Stomach (tissue), 9 donors: ENCODE results near the gene ZNF41. TPM values are rescaled to one million over a fixed set of nuclear protein-coding genes. Genes with fewer than 3 reads are reported as not detected.

Experiments used
- DNase-seq, 2 donors: peaks; one replicate each; pipeline versions ENCODE4 v3.0.0 to v3.0.0-alpha.2; 2013 to 2019
- H3K27ac ChIP-seq, 5 donors: fragments of 200-600 bp in 4 of 5; sonication (generic) in 4 of 5; one replicate each; pipeline ENCODE4 v1.5.1; 2013 to 2019; ENCODE audit warnings: mild to moderate bottlenecking in 1 of 5, moderate library complexity in 1 of 5
- H3K27me3 ChIP-seq, 3 donors: fragments of 200-600 bp; sonication (generic); one replicate each; pipeline ENCODE4 v1.5.1; 2017 to 2019; ENCODE audit warnings: mixed run types in 1 of 3
- H3K36me3 ChIP-seq, 4 donors: fragments of 200-600 bp; sonication (generic); 1 replicate in 3 of 4; 2 replicates in 1 of 4; pipeline ENCODE4 v1.5.1; 2016 to 2019
- H3K4me1 ChIP-seq, 4 donors: fragments of 200-600 bp; sonication (generic); one replicate each; pipeline ENCODE4 v1.5.1; 2016 to 2019
- H3K4me3 ChIP-seq, 4 donors: fragments of 200-600 bp; sonication (generic) in 3 of 4; one replicate each; pipeline ENCODE4 v1.5.1; 2016 to 2019; ENCODE audit warnings: mild to moderate bottlenecking in 1 of 4
- H3K9me3 ChIP-seq, 4 donors: fragments of 200-600 bp; sonication (generic); one replicate each; pipeline ENCODE4 v1.5.1; 2016 to 2019
- EP300 ChIP-seq: sonication (generic); formaldehyde crosslinking; IDR thresholded peaks from one replicate; pipeline ENCODE4 v1.6.1; 2017; ENCODE audit warnings: antibody characterized with exemption
- POLR2A ChIP-seq, 4 donors: fragments of 450-650 bp; IDR thresholded peaks; one replicate each; pipeline ENCODE4 v1.6.1; 2016; ENCODE audit warnings: antibody characterized with exemption in 4 of 4, control low read depth in 2 of 4, mild to moderate bottlenecking in 1 of 4, moderate library complexity in 1 of 4
- POLR2AphosphoS5 ChIP-seq, 3 donors: sonication (generic); formaldehyde crosslinking; IDR thresholded peaks; one replicate each; pipeline ENCODE4 v1.6.1; 2016; ENCODE audit warnings: antibody characterized with exemption in 3 of 3
- WGBS, 5 donors: extraction: QIAGEN DNeasy Blood & Tissue Kit in 3 of 5; methylation state at CpG; one replicate each; pipeline versions ENCODE4 v1.1.5 to v1.1.7; 2013 to 2018; 5-methylcytosine and 5-hydroxymethylcytosine counted together
- intact Hi-C: fragments of 100-400 bp; cut with DNase I; formaldehyde crosslinking; loops from one replicate; pipeline ENCODE4 v1.15.1; 2023; ENCODE audit warnings: low total_unique reads
- polyA plus RNA-seq, 3 donors: library from polyadenylated mRNA; stranded (reverse); fragments of 200-250 nt; gene quantifications; one replicate each; pipeline ENCODE4 v1.2.3, GENCODE V29; 2013
- total RNA-seq, 5 donors: library from RNA; depleted of rRNA; stranded (reverse); fragments of >200 nt; gene quantifications; one replicate each; pipeline versions ENCODE4 v1.1.0 to v1.2.3, GENCODE V29; 2014 to 2016
- TF ChIP-seq, protein P1 (sequence below), 7 experiments: fragments of 450-650 bp in 4 of 7; fragments of 200-600 bp in 3 of 7; sonication (generic) in 3 of 7; IDR thresholded peaks; one replicate each; pipeline ENCODE4 v1.5.1; 2016 to 2019; ENCODE audit warnings: antibody characterized with exemption in 7 of 7, control low read depth in 2 of 7, mild to moderate bottlenecking in 1 of 7
- donor health status: healthy with polysubstance abuse.
- donor health status: Bipolar disorder and iron deficiency.
- donor health status: healthy.

Gene ZNF41
- total and polyA plus RNA-seq, 8 donors: 1.2 to 13.4 (median 3.0) TPM

DNA sequence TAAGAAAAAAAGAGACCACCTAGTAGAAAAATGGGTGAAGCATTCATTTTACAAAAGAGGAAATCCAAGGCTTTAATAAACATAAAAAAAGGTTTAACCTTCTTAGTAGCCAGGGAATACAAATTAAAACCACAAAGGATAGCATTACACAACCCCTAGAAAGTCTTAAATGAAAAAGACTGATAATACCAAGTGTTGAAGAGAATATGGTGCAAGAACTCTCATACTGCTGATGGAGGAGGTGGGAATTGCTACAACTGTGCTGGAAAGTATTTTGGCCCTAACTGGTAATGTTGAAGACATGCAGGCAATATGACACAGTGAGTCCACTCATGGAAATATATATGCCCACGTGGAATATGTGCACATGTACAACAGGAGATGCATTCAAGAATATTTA is 22.5 kb downstream of the ZNF41 start:
- no peak overlapping the region for H3K4me3 ChIP-seq
- peaks cover 0 to 21% (median 10%) of the 10 kb centered on the region in 4 donors for H3K36me3 ChIP-seq
- TF ChIP-seq EP300 (no peak), POLR2AphosphoS5 (IDR thresholded peaks at IDR 0.05) (no peak), POLR2A (IDR thresholded peaks at IDR 0.05) (no peak)
- TF ChIP-seq, protein P1, sequence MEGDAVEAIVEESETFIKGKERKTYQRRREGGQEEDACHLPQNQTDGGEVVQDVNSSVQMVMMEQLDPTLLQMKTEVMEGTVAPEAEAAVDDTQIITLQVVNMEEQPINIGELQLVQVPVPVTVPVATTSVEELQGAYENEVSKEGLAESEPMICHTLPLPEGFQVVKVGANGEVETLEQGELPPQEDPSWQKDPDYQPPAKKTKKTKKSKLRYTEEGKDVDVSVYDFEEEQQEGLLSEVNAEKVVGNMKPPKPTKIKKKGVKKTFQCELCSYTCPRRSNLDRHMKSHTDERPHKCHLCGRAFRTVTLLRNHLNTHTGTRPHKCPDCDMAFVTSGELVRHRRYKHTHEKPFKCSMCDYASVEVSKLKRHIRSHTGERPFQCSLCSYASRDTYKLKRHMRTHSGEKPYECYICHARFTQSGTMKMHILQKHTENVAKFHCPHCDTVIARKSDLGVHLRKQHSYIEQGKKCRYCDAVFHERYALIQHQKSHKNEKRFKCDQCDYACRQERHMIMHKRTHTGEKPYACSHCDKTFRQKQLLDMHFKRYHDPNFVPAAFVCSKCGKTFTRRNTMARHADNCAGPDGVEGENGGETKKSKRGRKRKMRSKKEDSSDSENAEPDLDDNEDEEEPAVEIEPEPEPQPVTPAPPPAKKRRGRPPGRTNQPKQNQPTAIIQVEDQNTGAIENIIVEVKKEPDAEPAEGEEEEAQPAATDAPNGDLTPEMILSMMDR (IDR thresholded peaks at IDR 0.05): no peak
- no peak for DNase-seq
- no peaks in the 10 kb centered on the region for H3K4me1 ChIP-seq
- 44 to 97% (median 55%) methylated on average over 1 of the region's 1 CpG for WGBS, 5 donors
- intact Hi-C loops: no loop called here
- no peaks in the 10 kb centered on the region for H3K27me3 ChIP-seq
- peaks cover 0 to 21% (median 6%) of the 10 kb centered on the region in 4 donors for H3K9me3 ChIP-seq
- H3K27ac ChIP-seq: no peak overlapping the region

DNA sequence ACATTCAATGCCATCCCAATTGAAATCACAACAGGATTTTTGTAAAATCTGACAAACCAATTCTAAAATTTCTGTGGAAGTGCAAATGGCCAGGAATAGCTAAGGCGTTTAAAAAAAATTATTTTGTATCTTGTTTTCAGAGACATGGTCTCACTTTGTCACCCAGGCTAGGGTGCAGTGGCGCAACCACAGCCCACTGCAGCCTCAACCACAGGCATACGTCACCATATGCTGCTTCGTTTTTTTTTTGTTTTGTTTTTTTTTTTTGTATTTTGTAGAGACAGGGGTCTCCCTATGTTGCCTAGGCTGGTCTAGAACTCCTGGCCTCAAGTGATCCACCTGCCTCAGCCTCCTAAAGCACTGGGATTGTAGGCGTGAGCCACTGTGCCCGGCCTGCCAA is 24.5 kb downstream of the ZNF41 start:
- Histone ChIP-seq H3K27ac (no peak overlapping the region), H3K36me3 (peaks cover 0 to 40% (median 30%) of the 10 kb centered on the region in 4 donors), H3K4me3 (no peak overlapping the region), H3K27me3 (no peaks in the 10 kb centered on the region), H3K9me3 (peaks cover 0 to 21% (median 6%) of the 10 kb centered on the region in 4 donors), H3K4me1 (no peaks in the 10 kb centered on the region)
- DNase-seq: no peak
- intact Hi-C loops: no loop called here
- WGBS, 5 donors: 78 to 93% (median 91%) methylated on average over 6 of the region's 6 CpGs
- TF ChIP-seq POLR2A (IDR thresholded peaks at IDR 0.05) (no peak), EP300 (no peak), POLR2AphosphoS5 (IDR thresholded peaks at IDR 0.05) (no peak)
- TF ChIP-seq, protein P1 (IDR thresholded peaks at IDR 0.05): no peak

DNA sequence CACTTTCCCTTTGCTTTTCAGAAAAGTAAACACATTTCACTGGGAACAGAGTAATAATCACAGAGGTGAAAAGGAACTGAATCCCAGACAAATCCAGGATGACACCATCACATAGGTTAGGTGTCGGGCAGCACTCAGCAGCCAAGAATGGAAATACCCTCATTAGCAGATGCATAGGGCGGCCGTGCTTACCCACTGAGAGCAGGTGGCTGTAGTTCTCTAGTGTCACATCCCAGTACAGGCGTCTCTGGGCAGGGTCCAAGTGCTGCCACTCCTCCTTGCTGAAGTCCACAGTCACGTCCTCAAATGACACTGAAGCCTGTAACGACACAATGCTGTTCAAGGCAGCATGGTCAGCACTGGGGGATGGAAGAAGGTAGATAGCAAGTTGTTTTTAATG is 26.9 kb downstream of the ZNF41 start:
- H3K4me3 ChIP-seq: no peak overlapping the region
- no peaks in the 10 kb centered on the region for H3K4me1 ChIP-seq
- H3K9me3 ChIP-seq: peaks cover 0 to 20% (median 7%) of the 10 kb centered on the region in 4 donors
- H3K27me3 ChIP-seq: no peaks in the 10 kb centered on the region
- H3K36me3 ChIP-seq: peaks cover 0 to 64% (median 52%) of the 10 kb centered on the region in 4 donors
- intact Hi-C loops: no loop called here
- TF ChIP-seq EP300 (no peak), POLR2AphosphoS5 (IDR thresholded peaks at IDR 0.05) (no peak), POLR2A (IDR thresholded peaks at IDR 0.05) (no peak)
- TF ChIP-seq, protein P1 (IDR thresholded peaks at IDR 0.05): no peak
- 73 to 100% (median 80%) methylated on average over 5 to 6 of the region's 6 CpGs for WGBS, 5 donors
- no peak overlapping the region for H3K27ac ChIP-seq
- DNase-seq: no peak

DNA sequence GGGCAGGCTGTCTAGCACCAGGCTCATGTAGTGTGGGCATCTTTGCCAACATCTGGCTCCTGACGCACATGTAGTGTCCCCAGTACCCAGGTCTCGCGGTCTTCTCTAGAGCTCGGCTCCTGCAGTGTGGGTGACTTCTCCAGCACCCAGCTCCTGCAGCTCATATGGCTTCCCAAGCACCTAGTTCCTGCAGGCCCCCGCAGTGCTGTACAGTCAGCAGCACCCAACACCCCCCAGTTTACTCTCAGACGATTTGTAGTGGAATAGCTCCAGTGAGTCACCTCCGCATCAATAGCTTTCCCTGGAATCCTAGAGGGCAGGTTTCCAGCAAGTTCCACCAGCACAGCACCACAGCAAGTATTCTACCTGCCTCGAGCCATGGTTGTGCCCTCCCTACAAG is 30.9 kb downstream of the ZNF41 start:
- DNase-seq: no peak
- H3K27ac ChIP-seq: no peak overlapping the region
- no peaks in the 10 kb centered on the region for H3K4me1 ChIP-seq
- TF ChIP-seq, protein P1 (IDR thresholded peaks at IDR 0.05): no peak
- TF ChIP-seq EP300 (no peak), POLR2A (IDR thresholded peaks at IDR 0.05) (no peak), POLR2AphosphoS5 (IDR thresholded peaks at IDR 0.05) (no peak)
- H3K27me3 ChIP-seq: no peaks in the 10 kb centered on the region
- peaks cover 0 to 95% (median 85%) of the 10 kb centered on the region in 4 donors for H3K36me3 ChIP-seq
- intact Hi-C loops: no loop called here
- WGBS, 5 donors: 86 to 100% (median 96%) methylated on average over 2 to 8 of the region's 8 CpGs
- H3K4me3 ChIP-seq: no peak overlapping the region
- H3K9me3 ChIP-seq: peaks cover 4 to 54% (median 43%) of the 10 kb centered on the region in 4 donors
